Esophagus (tissue), 2 donors: Measurements from ENCODE around the gene VPS52. TPM values are rescaled to one million over a fixed set of nuclear protein-coding genes. Genes with fewer than 3 reads are reported as not detected.

Source experiments
- H3K27ac ChIP-seq, 2 donors: one replicate each; pipeline ENCODE4 v1.5.1; 2013; ENCODE audit warnings: low read depth in 2 of 2, mild to moderate bottlenecking in 2 of 2, inconsistent platforms in 1 of 2, low read length in 1 of 2, moderate library complexity in 1 of 2
- H3K27me3 ChIP-seq, 2 donors: one replicate each; pipeline ENCODE4 v1.6.1; 2013; ENCODE audit warnings: low read length in 2 of 2, control low read depth in 1 of 2, mild to moderate bottlenecking in 1 of 2; ENCODE audit not compliant: insufficient read depth in 2 of 2, control insufficient read depth in 1 of 2
- H3K36me3 ChIP-seq, 2 donors: one replicate each; pipeline ENCODE4 v1.6.1; 2013; ENCODE audit warnings: low read length in 1 of 2; ENCODE audit not compliant: control insufficient read depth in 2 of 2, insufficient read depth in 2 of 2
- H3K4me1 ChIP-seq, 2 donors: one replicate each; pipeline ENCODE4 v1.6.1; 2013; ENCODE audit warnings: low read length in 1 of 2; ENCODE audit not compliant: control insufficient read depth in 2 of 2, insufficient read depth in 2 of 2
- H3K4me3 ChIP-seq, 2 donors: one replicate each; pipeline ENCODE4 v1.5.1; 2013; ENCODE audit warnings: low read length in 2 of 2, mild to moderate bottlenecking in 2 of 2, low read depth in 1 of 2, moderate library complexity in 1 of 2
- H3K9me3 ChIP-seq, 2 donors: one replicate each; pipeline ENCODE4 v1.6.1; 2013; ENCODE audit warnings: mild to moderate bottlenecking in 2 of 2, low read depth in 1 of 2, low read length in 1 of 2, moderate library complexity in 1 of 2; ENCODE audit not compliant: control insufficient read depth in 2 of 2, insufficient read depth in 1 of 2
- WGBS, 2 donors: extraction: QIAGEN DNeasy Blood & Tissue Kit; methylation state at CpG; one replicate each; pipeline ENCODE4 v1.1.7; 2013; 5-methylcytosine and 5-hydroxymethylcytosine counted together
- polyA plus RNA-seq, 2 donors: library from polyadenylated mRNA; stranded (reverse); fragments of 200-250 nt; gene quantifications; one replicate each; pipeline ENCODE4 v1.2.3, GENCODE V29; 2013
- donor health status: healthy with polysubstance abuse.
- donor health status: Bipolar disorder and iron deficiency.

The VPS52 gene, protein sequence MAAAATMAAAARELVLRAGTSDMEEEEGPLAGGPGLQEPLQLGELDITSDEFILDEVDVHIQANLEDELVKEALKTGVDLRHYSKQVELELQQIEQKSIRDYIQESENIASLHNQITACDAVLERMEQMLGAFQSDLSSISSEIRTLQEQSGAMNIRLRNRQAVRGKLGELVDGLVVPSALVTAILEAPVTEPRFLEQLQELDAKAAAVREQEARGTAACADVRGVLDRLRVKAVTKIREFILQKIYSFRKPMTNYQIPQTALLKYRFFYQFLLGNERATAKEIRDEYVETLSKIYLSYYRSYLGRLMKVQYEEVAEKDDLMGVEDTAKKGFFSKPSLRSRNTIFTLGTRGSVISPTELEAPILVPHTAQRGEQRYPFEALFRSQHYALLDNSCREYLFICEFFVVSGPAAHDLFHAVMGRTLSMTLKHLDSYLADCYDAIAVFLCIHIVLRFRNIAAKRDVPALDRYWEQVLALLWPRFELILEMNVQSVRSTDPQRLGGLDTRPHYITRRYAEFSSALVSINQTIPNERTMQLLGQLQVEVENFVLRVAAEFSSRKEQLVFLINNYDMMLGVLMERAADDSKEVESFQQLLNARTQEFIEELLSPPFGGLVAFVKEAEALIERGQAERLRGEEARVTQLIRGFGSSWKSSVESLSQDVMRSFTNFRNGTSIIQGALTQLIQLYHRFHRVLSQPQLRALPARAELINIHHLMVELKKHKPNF
- polyA plus RNA-seq: 10 to 100 TPM; 44.9 to 48.9 TPM

DNA sequence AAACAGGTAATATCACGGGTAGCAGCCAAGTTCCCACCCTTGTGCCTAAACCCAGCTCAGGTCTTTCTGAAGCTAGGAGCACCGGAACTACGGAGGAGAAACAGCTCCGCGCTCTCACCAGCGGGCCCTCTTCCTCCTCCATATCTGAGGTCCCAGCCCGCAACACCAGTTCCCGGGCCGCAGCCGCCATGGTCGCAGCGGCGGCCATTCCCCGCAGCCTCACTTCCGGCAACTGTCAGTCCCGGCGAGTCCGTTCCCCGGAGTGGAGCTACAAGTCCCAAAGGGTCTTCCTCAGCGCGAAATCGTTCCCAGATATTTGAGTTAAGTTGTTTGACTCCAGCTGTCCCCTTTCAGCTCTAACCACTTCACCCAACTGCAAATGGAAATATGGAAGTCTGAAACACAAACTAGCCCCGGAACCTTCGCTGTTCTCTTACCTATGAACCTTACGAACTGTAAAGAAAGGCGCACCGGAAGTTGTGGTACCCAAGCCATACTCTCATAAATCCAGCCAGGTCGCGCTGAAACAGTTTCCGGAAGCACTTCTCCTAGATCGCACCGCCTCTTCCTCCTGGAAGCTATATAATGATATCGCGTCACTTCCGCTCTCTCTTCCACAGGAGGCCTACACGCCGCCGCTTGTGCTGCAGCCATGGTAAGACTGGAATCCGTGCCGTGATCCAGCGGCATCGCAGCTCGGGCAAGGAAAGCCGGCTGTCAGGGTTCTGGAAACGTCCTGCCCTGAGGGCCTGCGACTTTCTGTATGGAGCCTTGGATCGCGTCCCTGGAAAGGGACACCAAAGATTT lies at the start of gene VPS52, which contains the start of gene RPS18:
VPS52 (minus strand) TSS at position 409 of the 807 bp plus-strand sequence; CDS start at position 208, 201 bp downstream.
RPS18 (plus strand) TSS at position 608 of the 807 bp plus-strand sequence; CDS start at position 653, 45 bp downstream.
- Histone ChIP-seq H3K4me1 (peaks cover 0 to 7% of the 10 kb centered on the region in 2 donors), H3K36me3 (peaks cover 7 to 21% of the 10 kb centered on the region in 2 donors), H3K27me3 (no peaks in the 10 kb centered on the region), H3K4me3 (peak within 1 kb of the TSS; percentile 77 to 93), H3K27ac (peak within 1 kb of the TSS; percentile 89 to 94), H3K9me3 (no peaks in the 10 kb centered on the region)
- WGBS, 2 donors: 0% methylated on average over 48 of the region's 48 CpGs

DNA sequence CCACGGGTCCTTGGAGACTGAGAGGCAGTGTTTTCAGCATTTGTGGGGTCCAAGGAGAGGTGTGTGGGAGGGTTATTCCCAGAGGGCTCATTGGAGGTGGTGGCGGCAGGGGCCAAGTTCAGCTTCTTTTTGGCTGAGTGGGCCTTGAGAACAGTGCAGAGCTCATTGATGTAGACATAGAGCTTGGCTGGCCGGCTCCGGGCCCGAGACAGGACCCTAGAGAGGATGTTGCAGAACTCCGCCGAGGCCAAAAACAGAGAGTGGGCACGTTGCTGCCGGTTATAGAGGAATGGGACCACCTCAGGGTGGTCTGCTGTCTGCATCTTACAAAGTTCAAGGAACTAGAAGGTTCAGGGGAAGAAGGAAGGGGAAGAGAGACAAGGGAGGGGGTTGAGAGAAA lies 49.6 kb upstream of the VPS52 start:
- peak overlapping the region in 1 of 2 donors; percentile 92 for H3K4me3 ChIP-seq
- peaks cover 18 to 24% of the 10 kb centered on the region in 2 donors for H3K36me3 ChIP-seq
- H3K9me3 ChIP-seq: no peaks in the 10 kb centered on the region
- no peak overlapping the region for H3K27ac ChIP-seq
- no peaks in the 10 kb centered on the region for H3K27me3 ChIP-seq
- H3K4me1 ChIP-seq: peaks cover 2 to 18% of the 10 kb centered on the region in 2 donors
- WGBS, 2 donors: 73 to 80% methylated on average over 9 of the region's 9 CpGs

DNA sequence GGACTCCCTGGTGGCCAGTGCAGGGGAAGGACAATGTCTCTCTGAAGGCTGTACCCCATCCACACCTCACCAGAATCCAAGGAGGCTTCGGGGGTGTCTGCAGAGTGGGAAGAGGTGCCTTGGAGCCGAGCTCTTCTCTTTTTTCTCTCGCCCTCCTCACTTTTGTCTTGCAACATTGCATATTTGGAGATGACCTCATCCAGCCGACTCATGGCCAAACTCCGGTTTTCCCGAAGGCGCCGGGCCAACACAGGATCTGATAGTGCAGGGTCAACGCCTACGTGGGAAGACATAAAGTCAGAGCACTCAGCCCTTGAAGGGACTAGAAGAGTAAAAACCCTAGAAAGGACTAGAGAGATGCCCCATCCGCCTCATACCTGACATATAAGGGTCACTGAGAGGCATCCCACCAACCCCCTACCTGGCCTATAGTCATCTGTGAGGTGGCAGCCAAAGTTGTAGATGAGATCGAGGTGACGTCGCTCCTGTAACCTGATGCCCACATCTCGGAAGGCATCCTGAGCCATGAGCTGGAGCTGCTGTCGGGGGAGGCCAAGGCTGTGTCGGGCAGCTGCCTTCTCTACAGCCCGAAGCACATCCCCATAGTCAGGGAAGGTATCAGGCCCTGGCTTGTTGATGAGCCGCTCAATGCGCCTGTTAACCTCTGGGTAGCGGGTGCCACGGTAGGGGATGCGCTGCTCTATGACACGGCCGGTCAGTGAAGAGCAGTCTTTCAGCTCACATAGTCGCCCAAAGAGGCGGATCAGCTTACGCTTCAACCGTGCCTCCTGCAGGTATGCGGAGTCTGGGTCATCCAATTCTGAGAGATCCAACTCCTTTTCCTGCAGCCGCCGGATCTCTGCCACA lies 48.9 kb upstream of the VPS52 start:
- H3K27me3 ChIP-seq: no peaks in the 10 kb centered on the region
- H3K36me3 ChIP-seq: peaks cover 18 to 24% of the 10 kb centered on the region in 2 donors
- no peak overlapping the region for H3K4me3 ChIP-seq
- 72 to 75% methylated on average over 32 of the region's 32 CpGs for WGBS, 2 donors
- no peaks in the 10 kb centered on the region for H3K9me3 ChIP-seq
- peaks cover 2 to 22% of the 10 kb centered on the region in 2 donors for H3K4me1 ChIP-seq
- peak overlapping the region in 1 of 2 donors; percentile 26 for H3K27ac ChIP-seq

DNA sequence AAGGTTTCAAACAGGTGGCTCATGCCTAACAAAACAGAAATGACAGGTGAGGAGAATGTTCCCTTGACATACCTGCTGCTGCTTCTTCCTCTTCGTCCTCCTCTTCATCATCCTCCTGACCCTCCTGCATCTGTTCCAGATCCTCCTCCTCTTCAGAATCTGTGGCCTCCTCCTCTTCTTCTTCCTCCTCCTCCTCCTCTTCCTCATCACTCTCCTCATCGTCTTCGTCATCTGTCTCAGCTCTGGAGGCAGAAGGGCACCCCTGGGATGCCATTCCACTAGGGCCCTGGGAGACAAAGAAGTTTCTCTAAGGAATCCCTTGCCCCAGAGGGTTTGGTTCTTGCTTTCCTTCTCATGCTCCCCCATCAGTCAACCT lies 48.3 kb upstream of the VPS52 start:
- H3K4me1 ChIP-seq: peaks cover 5 to 28% of the 10 kb centered on the region in 2 donors
- H3K27me3 ChIP-seq: no peaks in the 10 kb centered on the region
- WGBS, 2 donors: 85 to 89% methylated on average over 3 of the region's 3 CpGs
- H3K4me3 ChIP-seq: no peak overlapping the region
- no peaks in the 10 kb centered on the region for H3K9me3 ChIP-seq
- peak overlapping the region in 1 of 2 donors; percentile 26 for H3K27ac ChIP-seq
- H3K36me3 ChIP-seq: peaks cover 18 to 24% of the 10 kb centered on the region in 2 donors

DNA sequence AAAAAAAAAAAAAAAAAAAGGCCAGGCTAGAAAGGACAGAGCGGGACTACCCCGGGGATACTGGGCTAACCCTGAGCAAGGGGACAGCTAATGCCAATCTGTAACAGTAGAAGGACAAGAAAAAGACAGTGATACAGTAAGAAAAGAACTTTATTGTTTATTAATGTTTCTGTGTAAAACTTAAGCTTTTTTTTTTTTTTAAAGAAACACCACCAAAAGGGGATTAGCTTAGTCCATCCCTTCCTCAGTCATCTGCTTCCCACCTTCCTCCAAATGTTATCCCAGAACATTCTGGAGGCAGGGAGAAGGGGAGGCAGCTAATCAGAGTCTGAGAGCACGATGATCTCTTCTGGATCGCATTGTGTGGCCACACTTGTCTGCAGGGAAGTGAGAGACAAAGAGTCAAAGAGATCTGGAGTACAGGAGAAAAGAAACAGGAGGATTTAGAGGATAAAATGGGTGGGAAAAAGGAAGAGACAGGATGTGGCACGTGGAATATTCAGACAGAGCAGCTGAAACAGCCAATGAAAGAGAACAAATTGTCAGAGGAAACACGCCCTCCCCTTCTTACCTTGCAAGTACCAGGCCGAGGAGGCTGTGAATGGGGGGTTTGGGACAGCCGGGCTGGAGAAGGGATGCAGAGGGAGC lies 46.9 kb upstream of the VPS52 start:
- H3K4me1 ChIP-seq: peaks cover 7 to 26% of the 10 kb centered on the region in 2 donors
- 62 to 66% methylated on average over 8 of the region's 8 CpGs for WGBS, 2 donors
- peak overlapping the region; percentile 88 to 90 for H3K27ac ChIP-seq
- H3K36me3 ChIP-seq: peaks cover 18 to 24% of the 10 kb centered on the region in 2 donors
- no peaks in the 10 kb centered on the region for H3K9me3 ChIP-seq
- no peaks in the 10 kb centered on the region for H3K27me3 ChIP-seq
- peak overlapping the region in 1 of 2 donors; percentile 50 for H3K4me3 ChIP-seq

DNA sequence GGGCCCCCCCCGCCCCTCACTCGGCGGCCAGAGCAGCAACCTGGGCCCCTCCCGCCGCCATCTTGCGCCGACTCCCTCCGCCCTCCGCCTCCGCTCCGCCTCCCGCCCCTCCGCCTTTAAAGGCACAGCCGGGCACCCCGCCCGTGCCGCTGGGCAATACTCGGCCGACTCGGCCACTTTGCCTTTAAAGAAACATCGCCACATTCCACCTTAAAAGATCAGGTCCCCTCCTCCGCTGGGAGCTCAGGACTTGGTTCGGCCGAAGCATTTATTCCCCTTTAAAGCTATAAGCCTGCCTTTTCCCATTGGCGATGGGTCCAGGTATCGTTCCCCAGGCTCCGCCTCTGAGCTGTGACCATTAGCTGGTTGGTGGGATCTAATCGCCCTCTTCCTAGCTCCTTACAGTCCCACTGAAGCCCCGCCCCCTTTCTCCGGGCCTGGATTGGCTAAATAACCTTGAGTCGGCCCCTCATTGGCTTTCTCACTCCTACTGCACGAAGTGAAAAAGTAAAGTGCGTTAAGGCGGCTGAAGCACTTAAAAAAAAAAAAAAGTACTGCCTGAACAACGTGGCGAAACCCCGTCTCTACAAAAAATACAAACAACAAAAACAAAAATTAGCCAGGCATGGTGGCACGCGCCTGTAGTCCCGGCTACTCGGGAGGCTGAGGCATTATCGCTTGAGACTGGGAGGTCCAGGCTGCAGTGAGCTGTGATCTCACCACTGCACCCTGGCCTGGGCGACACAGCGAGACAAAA lies 46.2 kb upstream of the VPS52 start, which contains the start of gene ZBTB22:
ZBTB22 (minus strand) TSS at position 76 of the 757 bp plus-strand sequence. CDS start 828 bp downstream, outside the sequence.
- Histone ChIP-seq H3K36me3 (peaks cover 18 to 24% of the 10 kb centered on the region in 2 donors), H3K4me1 (peaks cover 7 to 26% of the 10 kb centered on the region in 2 donors), H3K27me3 (no peaks in the 10 kb centered on the region), H3K4me3 (peak within 1 kb of the TSS; percentile 50 to 53), H3K9me3 (no peaks in the 10 kb centered on the region), H3K27ac (peak within 1 kb of the TSS; percentile 88 to 90)
- 2% methylated on average over 36 to 44 of the region's 44 CpGs for WGBS, 2 donors

DNA sequence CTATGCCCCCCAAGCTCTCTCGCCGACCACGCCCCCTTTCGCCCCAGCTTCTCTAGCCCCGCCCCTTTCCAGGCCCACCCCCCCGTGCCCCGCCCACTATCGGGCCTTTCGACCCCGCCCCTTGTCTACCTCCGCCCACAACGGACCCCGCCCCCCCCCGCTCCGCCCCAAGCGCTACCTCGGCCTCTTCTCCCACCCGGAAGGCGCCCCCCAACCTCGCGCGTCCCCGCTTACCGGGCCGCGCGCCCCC lies 45.7 kb upstream of the VPS52 start:
- Histone ChIP-seq H3K27me3 (no peaks in the 10 kb centered on the region), H3K27ac (peak overlapping the region; percentile 88 to 90), H3K4me1 (peaks cover 7 to 28% of the 10 kb centered on the region in 2 donors), H3K9me3 (no peaks in the 10 kb centered on the region), H3K36me3 (peaks cover 18 to 24% of the 10 kb centered on the region in 2 donors), H3K4me3 (peak overlapping the region; percentile 50 to 53)
- 0 to 2% methylated on average over 8 to 27 of the region's 27 CpGs for WGBS, 2 donors
